ENCODE measurements around the gene THSD4.

DNA sequence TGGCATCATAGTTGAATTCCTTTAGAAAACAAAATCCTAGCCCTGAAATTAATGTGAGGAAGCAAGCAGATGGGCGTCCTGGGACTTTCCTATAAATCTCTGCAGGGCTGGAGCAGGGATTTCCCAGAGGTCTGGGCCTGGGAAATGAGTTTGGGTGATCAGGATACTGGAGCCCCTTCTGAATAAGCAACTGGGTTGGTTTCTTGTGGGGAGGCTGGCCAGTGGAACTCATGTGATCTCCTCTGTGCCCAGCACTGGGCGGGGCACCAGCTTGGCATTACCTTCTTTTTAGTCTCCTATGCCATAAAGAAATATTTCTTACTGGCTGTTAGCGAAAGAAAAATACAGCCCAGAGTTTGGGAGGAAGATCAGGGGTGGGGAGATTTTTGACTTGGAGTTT lies 1.7 kb downstream of the THSD4 start:
- TF ChIP-seq, protein P1, sequence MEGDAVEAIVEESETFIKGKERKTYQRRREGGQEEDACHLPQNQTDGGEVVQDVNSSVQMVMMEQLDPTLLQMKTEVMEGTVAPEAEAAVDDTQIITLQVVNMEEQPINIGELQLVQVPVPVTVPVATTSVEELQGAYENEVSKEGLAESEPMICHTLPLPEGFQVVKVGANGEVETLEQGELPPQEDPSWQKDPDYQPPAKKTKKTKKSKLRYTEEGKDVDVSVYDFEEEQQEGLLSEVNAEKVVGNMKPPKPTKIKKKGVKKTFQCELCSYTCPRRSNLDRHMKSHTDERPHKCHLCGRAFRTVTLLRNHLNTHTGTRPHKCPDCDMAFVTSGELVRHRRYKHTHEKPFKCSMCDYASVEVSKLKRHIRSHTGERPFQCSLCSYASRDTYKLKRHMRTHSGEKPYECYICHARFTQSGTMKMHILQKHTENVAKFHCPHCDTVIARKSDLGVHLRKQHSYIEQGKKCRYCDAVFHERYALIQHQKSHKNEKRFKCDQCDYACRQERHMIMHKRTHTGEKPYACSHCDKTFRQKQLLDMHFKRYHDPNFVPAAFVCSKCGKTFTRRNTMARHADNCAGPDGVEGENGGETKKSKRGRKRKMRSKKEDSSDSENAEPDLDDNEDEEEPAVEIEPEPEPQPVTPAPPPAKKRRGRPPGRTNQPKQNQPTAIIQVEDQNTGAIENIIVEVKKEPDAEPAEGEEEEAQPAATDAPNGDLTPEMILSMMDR (IDR thresholded peaks at IDR 0.05): no peak
- TF ChIP-seq POLR2A (IDR thresholded peaks at IDR 0.05): peak in 1 of 4 donors; percentile 23
